Left ventricle myocardium inferior (tissue), 1 donor: ENCODE data around the gene UBR4. TPM values are rescaled to one million over a fixed set of nuclear protein-coding genes. Genes with fewer than 3 reads are reported as not detected.

Experiments
- DNase-seq: peaks from one replicate; pipeline ENCODE4 v3.0.0-alpha.2; 2020
- H3K27ac ChIP-seq: fragments of 200-600 bp; replicated peaks from 2 replicates; pipeline ENCODE4 v1.8.0; 2021
- H3K27me3 ChIP-seq: fragments of 200-600 bp; 2 replicates; pipeline ENCODE4 v1.8.0; 2021; ENCODE audit warnings: low read depth
- H3K36me3 ChIP-seq: fragments of 200-600 bp; 2 replicates; pipeline ENCODE4 v1.8.0; 2021
- H3K4me1 ChIP-seq: fragments of 200-600 bp; 2 replicates; pipeline ENCODE4 v1.8.0; 2021
- H3K4me3 ChIP-seq: fragments of 200-600 bp; 2 replicates; pipeline ENCODE4 v1.8.0; 2021; ENCODE audit warnings: mild to moderate bottlenecking, moderate library complexity
- H3K9me3 ChIP-seq: fragments of 200-600 bp; replicated peaks from 2 replicates; pipeline ENCODE4 v1.8.0; 2021
- CTCF ChIP-seq: fragments of 200-600 bp; IDR thresholded peaks from 2 replicates; pipeline ENCODE4 v1.8.0; 2021; ENCODE audit warnings: antibody characterized with exemption, mild to moderate bottlenecking, borderline replicate concordance
- intact Hi-C: fragments of 100-400 bp; cut with micrococcal nuclease; formaldehyde crosslinking; loops from one replicate; pipeline ENCODE4 v1.11.0; 2022
- total RNA-seq: library from RNA; stranded (reverse); fragmentation: NEBNext Ultra II Directional; extraction: Animal tissue kit (Norgen Biotek cat#: 25700); gene quantifications from one replicate; pipeline ENCODE4 v1.2.1, GENCODE V29; 2021
- donor health status: DM: no; HTN: yes; CAD: no; lungs with severe emphysema.

UBR4 gene
- total RNA-seq, 1 donor from 2014 or later, result 54.3 TPM

DNA sequence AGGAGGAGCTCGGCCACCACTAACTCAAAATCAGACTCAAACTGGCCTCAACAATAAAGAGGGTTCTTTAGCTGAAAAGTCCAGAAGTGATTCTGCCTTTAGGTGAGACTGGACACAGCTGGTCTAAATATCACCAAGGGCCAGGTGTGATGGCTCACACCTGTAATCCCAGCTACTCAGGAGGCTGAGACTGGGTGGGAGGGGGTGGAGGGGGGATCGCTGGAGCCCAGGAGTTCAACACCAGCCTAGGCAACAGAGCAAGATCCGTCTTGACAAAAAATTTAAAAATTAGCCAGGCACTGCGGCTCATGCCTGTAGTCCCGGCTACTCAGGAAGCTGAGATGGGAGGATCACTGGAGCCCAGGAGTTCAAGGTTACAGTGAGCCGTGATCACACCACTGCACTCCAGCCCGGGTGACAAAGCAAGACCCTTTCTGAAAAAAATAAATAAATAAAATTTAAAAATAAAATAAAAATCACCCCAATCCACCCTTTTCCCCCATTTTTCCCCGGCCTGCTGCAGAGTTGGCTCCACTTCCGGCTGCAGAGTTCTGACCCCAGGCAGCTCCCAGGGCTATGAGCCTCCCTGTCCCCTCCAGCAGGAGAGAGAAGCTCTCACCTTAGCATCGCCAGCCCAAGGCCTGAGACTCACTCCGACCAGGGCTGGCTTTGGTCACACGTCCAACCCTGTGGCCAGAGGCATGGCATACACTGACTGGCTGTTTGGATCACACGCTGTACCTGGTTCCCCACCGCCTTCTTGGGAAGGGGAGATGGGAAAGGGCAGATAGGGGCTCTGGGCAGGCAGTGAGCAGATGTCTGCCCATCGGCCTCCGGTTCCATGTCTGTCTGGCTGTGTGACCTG, 166.3 kb downstream of the UBR4 start:
- H3K9me3 ChIP-seq, result no peaks in the 10 kb centered on the region
- intact Hi-C loops, result no loop called here
- H3K4me1 ChIP-seq, result no peaks in the 10 kb centered on the region
- H3K27me3 ChIP-seq, result peaks cover 72% of the 10 kb centered on the region
- H3K27ac ChIP-seq, result no peak overlapping the region
- no peaks in the 10 kb centered on the region for H3K36me3 ChIP-seq
- H3K4me3 ChIP-seq, result no peak overlapping the region
- DNase-seq, result no peak
- TF ChIP-seq CTCF, result no peak

DNA sequence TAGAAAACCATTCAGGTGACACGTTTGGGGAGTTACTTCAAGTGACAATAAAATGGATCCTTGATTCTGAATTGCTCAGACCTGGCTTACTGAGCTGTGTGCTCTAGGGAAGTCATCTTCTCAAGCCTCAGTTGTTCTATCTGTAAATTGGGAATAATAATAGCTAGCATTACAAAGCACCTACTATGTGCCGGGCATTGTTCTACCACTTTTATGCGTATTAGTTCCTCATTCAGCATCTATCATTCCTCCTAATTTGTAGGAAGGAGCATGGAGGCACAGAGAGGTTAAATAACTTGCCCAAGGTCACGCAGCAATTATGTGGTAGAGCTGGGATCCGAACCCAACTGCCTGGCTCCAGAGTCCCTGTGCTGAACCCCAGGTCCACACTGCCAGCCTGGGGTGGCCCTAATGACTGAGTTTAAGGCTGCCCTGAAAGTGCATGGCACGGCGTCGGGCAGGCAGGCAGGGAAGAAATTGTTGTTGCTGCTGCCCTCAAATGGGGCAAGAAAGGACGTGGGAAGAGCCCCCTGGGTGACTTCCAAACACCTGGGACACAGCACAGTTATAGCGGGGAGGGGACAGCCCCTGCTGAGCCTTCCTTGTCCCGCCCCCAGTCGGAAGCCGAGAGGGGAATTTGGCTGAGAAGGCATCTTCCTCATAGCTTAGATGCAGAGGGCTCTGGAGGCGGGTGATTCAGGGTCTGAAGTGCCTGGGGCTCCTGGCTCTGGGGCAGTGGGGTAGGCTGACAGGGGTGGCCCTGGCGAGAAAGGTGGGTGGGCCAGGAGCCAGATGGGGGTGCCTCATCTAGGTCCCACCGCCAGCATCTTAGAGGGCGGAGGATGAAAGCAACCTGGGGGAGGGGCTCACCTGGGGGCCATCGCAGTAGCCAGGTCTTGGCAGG, 167.1 kb downstream of the UBR4 start:
- H3K9me3 ChIP-seq, result no peaks in the 10 kb centered on the region
- no peaks in the 10 kb centered on the region for H3K4me1 ChIP-seq
- no peak overlapping the region for H3K27ac ChIP-seq
- intact Hi-C loops, result no loop called here
- no peak for TF ChIP-seq CTCF
- DNase-seq, result no peak
- H3K27me3 ChIP-seq, result peaks cover 78% of the 10 kb centered on the region
- H3K36me3 ChIP-seq, result no peaks in the 10 kb centered on the region
- H3K4me3 ChIP-seq, result no peak overlapping the region

- H3K27me3 ChIP-seq, result peaks cover 76% of the 10 kb centered on the region
- H3K27ac ChIP-seq, result no peak overlapping the region
- H3K36me3 ChIP-seq, result no peaks in the 10 kb centered on the region
- no peaks in the 10 kb centered on the region for H3K9me3 ChIP-seq
- intact Hi-C loops, result no loop called here
- no peak for TF ChIP-seq CTCF
- H3K4me1 ChIP-seq, result no peaks in the 10 kb centered on the region
- DNase-seq, result no peak
- H3K4me3 ChIP-seq, result no peak overlapping the region
Measured at GRCh38 chr1:19040010-19040680, 169.9 kb downstream of the UBR4 start.

DNA sequence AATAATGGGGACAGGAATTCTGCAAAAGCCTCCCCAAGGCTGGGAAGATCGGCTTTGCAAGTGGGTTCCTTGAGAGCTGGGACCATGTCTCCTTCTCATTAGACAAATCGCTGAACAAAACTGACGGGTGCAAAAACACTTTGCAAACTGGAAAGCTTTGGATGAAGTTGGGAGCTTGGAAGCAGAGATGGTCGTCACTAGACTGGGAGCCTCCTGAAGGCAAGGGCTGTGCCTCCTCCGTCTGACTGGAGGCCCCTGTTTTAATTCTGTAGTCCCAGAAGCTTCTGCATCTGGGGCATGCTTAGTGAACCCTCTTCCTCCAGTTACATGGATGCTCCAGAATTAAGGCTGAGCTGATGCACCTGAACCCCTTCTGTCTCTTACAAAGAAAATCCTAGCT, 171.3 kb downstream of the UBR4 start:
- H3K9me3 ChIP-seq, result no peaks in the 10 kb centered on the region
- peaks cover 74% of the 10 kb centered on the region for H3K27me3 ChIP-seq
- H3K27ac ChIP-seq, result no peak overlapping the region
- H3K4me1 ChIP-seq, result no peaks in the 10 kb centered on the region
- TF ChIP-seq CTCF, result no peak
- no peaks in the 10 kb centered on the region for H3K36me3 ChIP-seq
- no peak for DNase-seq
- H3K4me3 ChIP-seq, result no peak overlapping the region
- intact Hi-C loops, result no loop called here

DNA sequence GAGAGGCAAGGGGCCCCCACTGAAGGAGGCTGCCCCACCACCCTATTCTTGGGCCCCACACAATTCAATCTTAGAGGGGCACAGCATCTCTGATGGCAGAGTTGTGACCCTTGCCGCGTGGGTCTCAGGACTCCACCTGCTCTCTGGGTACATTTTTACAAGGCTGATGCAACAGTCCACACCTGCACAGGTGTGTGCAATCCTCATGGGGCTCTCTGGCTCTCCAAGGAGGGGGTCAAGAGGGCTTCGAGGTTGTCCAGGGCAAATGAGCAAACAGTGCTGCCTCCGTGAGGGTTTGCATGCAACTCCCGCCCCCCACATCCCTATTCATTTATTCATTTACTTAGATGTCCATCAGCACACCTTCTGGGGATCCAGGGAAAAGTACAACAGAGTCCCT, 172.0 kb downstream of the UBR4 start:
- intact Hi-C loops, result no loop called here
- no peaks in the 10 kb centered on the region for H3K4me1 ChIP-seq
- H3K4me3 ChIP-seq, result no peak overlapping the region
- H3K9me3 ChIP-seq, result no peaks in the 10 kb centered on the region
- TF ChIP-seq CTCF, result no peak
- H3K36me3 ChIP-seq, result no peaks in the 10 kb centered on the region
- DNase-seq, result no peak
- H3K27me3 ChIP-seq, result peaks cover 74% of the 10 kb centered on the region
- no peak overlapping the region for H3K27ac ChIP-seq
